Panc1 (cell line): ENCODE results near the gene VSIR. TPM values are rescaled to one million over a fixed set of nuclear protein-coding genes. Genes with fewer than 3 reads are reported as not detected.

Source experiments
- ATAC-seq: fragments of 200-7000 bp; cut with Tn5 transposase; 2 replicates; pipeline ENCODE4 v1.9.1; 2020; ENCODE audit warnings: mild to moderate bottlenecking, moderate library complexity
- BruUV-seq: library from RNA; stranded (reverse); fragments of 400-500 nt; replicated peaks from 2 replicates; lab custom pipeline; 2021; lab: Mats Ljungman, UMichigan
- CTCF ChIA-PET: fragments of 300-600 bp; sonication (Branson Sonifier 250); formaldehyde crosslinking; loops from one replicate; lab custom pipeline; 2022; ENCODE audit warnings: antibody characterized with exemption; lab: Charles Lee
- POLR2A ChIA-PET: fragments of 300-600 bp; sonication (Branson Sonifier 250); formaldehyde crosslinking; loops from one replicate; lab custom pipeline; 2022; ENCODE audit warnings: antibody characterized with exemption; lab: Charles Lee
- DNase-seq: peaks from one replicate; pipeline ENCODE4 v3.0.0-alpha.2; 2010; ENCODE audit warnings: low read depth, low spot score
- H3K27ac ChIP-seq: 2 replicates; pipeline ENCODE4 v1.5.1; 2011; ENCODE audit warnings: mild to moderate bottlenecking, low read length, inconsistent platforms
- H3K27me3 ChIP-seq: fragments of 200-500 bp; sonication (Bioruptor generic); 2 replicates; pipeline ENCODE4 v1.6.0; 2014; ENCODE audit warnings: low read length, inconsistent platforms; ENCODE audit not compliant: control insufficient read depth, insufficient read depth
- H3K36me3 ChIP-seq: fragments of 200-500 bp; sonication (Bioruptor generic); 2 replicates; pipeline ENCODE4 v1.5.1; 2014; ENCODE audit warnings: inconsistent platforms, mild to moderate bottlenecking, low read length, moderate library complexity; ENCODE audit not compliant: control insufficient read depth, insufficient read depth
- H3K4me1 ChIP-seq: 2 replicates; pipeline ENCODE4 v1.5.1; 2011; ENCODE audit warnings: inconsistent platforms, mild to moderate bottlenecking, low read length, moderate library complexity; ENCODE audit not compliant: control insufficient read depth, insufficient read depth
- H3K4me3 ChIP-seq, 2 experiments: 2 replicates each; pipeline ENCODE4 v1.5.1; 2011 to 2012; ENCODE audit warnings: low read depth in 2 of 2, low read length in 2 of 2, mild to moderate bottlenecking in 2 of 2, inconsistent platforms in 1 of 2, moderate library complexity in 1 of 2
- H3K9me3 ChIP-seq: fragments of 200-500 bp; sonication (Bioruptor generic); 2 replicates; pipeline ENCODE4 v1.5.1; 2014; ENCODE audit warnings: low read depth, mild to moderate bottlenecking, inconsistent platforms, low read length, moderate library complexity; ENCODE audit not compliant: control insufficient read depth, insufficient read depth
- CTCF ChIP-seq: fragments of 450-650 bp; IDR thresholded peaks from 2 replicates; pipeline ENCODE4 v1.5.1; 2017; ENCODE audit warnings: mild to moderate bottlenecking
- POLR2AphosphoS5 ChIP-seq: IDR thresholded peaks from 2 replicates; pipeline ENCODE4 v1.6.1; 2012; ENCODE audit warnings: mild to moderate bottlenecking, low read depth, low read length, moderate library complexity
- REST ChIP-seq, 2 experiments: IDR thresholded peaks; 2 replicates each; pipeline ENCODE4 v1.6.1; 2011 to 2012; ENCODE audit warnings: low read depth in 2 of 2, control low read depth in 1 of 2, low read length in 1 of 2, mild to moderate bottlenecking in 1 of 2, moderate library complexity in 1 of 2; ENCODE audit not compliant: insufficient read depth in 1 of 2
- SIN3A ChIP-seq: IDR thresholded peaks from 2 replicates; pipeline ENCODE4 v1.6.1; 2012; ENCODE audit warnings: low read depth, mild to moderate bottlenecking, low read length, moderate library complexity, borderline replicate concordance; ENCODE audit not compliant: insufficient read depth
- TCF7L2 ChIP-seq: IDR thresholded peaks from 2 replicates; pipeline ENCODE4 v1.6.1; 2011; ENCODE audit warnings: mild to moderate bottlenecking, low read depth, low read length, inconsistent platforms
- in situ Hi-C: cut with HindIII; loops from 2 replicates; pipeline ENCODE4 v1.10.0; 2016; ENCODE audit warnings: low sequenced_read_pairs, low pct_unique_long_range_greater_than_20kb
- intact Hi-C: fragments of 100-400 bp; cut with micrococcal nuclease; formaldehyde crosslinking; loops from one replicate; pipeline ENCODE4 v1.10.0; 2022; ENCODE audit not compliant: unreplicated experiment
- total RNA-seq: library from RNA; stranded (reverse); gene quantifications from one replicate; pipeline ENCODE4 v1.2.1, GENCODE V29; 2021; ENCODE audit not compliant: unreplicated experiment

VSIR gene
- total RNA-seq, 1 experiment from 2014 or later, result 34.9 TPM

- H3K4me3 ChIP-seq, result no peak overlapping the region
- ChIA-PET CTCF (no interaction called here), POLR2A (interaction anchor here (1.1 kb wide), 1 partner anchor 13 kb away, joined by 3 read pairs; no protein-coding TSS in a partner anchor)
- intact Hi-C loops, result no loop called here
- no peak for ATAC-seq
- BruUV-seq, result no TSS peak
- in situ Hi-C loops, result no loop called here
- H3K9me3 ChIP-seq, result no peaks in the 10 kb centered on the region
- H3K27ac ChIP-seq, result no peak overlapping the region
- DNase-seq, result no peak
- H3K27me3 ChIP-seq, result no peaks in the 10 kb centered on the region
- no peaks in the 10 kb centered on the region for H3K36me3 ChIP-seq
- 0 out of 2 replicates have a peak, but pooled peaks cover 2% of the 10 kb centered on the region for H3K4me1 ChIP-seq
- TF ChIP-seq REST (IDR thresholded peaks at IDR 0.05; ENCODE audit: insufficient read depth in 1 of 2, low read depth in 2 of 2, low read length in 1 of 2) (no peak), CTCF (no peak)
These were observed 18.8 kb downstream of the VSIR start for GRCh38 chr10:71754562-71754961.

GRCh38 chr10:71753960-71754505 is 19.3 kb downstream of the VSIR start:
- ChIA-PET CTCF (no interaction called here), POLR2A (no interaction called here)
- no peaks in the 10 kb centered on the region for H3K27me3 ChIP-seq
- no peaks in the 10 kb centered on the region for H3K9me3 ChIP-seq
- DNase-seq, result no peak
- TF ChIP-seq REST (IDR thresholded peaks at IDR 0.05; ENCODE audit: insufficient read depth in 1 of 2, low read depth in 2 of 2, low read length in 1 of 2) (no peak), POLR2AphosphoS5 (no peak), SIN3A (no peak), CTCF (no peak), TCF7L2 (no peak)
- no TSS peak for BruUV-seq
- 0 out of 2 replicates have a peak, but pooled peaks cover 2% of the 10 kb centered on the region for H3K4me1 ChIP-seq
- in situ Hi-C loops, result no loop called here
- intact Hi-C loops, result no loop called here
- H3K27ac ChIP-seq, result no peak overlapping the region
- no peak for ATAC-seq
- no peaks in the 10 kb centered on the region for H3K36me3 ChIP-seq
- H3K4me3 ChIP-seq, result no peak overlapping the region
